Measurements from ENCODE around the gene FILIP1L.

- TF ChIP-seq, protein P1, sequence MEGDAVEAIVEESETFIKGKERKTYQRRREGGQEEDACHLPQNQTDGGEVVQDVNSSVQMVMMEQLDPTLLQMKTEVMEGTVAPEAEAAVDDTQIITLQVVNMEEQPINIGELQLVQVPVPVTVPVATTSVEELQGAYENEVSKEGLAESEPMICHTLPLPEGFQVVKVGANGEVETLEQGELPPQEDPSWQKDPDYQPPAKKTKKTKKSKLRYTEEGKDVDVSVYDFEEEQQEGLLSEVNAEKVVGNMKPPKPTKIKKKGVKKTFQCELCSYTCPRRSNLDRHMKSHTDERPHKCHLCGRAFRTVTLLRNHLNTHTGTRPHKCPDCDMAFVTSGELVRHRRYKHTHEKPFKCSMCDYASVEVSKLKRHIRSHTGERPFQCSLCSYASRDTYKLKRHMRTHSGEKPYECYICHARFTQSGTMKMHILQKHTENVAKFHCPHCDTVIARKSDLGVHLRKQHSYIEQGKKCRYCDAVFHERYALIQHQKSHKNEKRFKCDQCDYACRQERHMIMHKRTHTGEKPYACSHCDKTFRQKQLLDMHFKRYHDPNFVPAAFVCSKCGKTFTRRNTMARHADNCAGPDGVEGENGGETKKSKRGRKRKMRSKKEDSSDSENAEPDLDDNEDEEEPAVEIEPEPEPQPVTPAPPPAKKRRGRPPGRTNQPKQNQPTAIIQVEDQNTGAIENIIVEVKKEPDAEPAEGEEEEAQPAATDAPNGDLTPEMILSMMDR (conservative IDR thresholded peaks at IDR 0.05; ENCODE audit: low read depth, low read length), result no peak
- TF ChIP-seq EZH2 (IDR thresholded peaks at IDR 0.05; ENCODE audit: borderline replicate concordance, low read depth, low read length, poor library complexity, severe bottlenecking), result no peak
These were observed 193.6 kb downstream of the FILIP1L start for GRCh38 chr3:99920481-99921376.
